HG03159 (cell line): ENCODE measurements around the gene FAN1.
"Not testable (repeated sequence)": the region's sequence is repeated elsewhere in the genome, so short reads cannot be mapped to it uniquely, and the experiment has no call there.

Source experiments
- ATAC-seq: cut with Tn5 transposase; IDR thresholded peaks from one replicate; pipeline ENCODE4 v1.9.1; 2021; ENCODE audit warnings: mild to moderate bottlenecking, moderate library complexity; ENCODE audit not compliant: unreplicated experiment

The FAN1 gene

DNA sequence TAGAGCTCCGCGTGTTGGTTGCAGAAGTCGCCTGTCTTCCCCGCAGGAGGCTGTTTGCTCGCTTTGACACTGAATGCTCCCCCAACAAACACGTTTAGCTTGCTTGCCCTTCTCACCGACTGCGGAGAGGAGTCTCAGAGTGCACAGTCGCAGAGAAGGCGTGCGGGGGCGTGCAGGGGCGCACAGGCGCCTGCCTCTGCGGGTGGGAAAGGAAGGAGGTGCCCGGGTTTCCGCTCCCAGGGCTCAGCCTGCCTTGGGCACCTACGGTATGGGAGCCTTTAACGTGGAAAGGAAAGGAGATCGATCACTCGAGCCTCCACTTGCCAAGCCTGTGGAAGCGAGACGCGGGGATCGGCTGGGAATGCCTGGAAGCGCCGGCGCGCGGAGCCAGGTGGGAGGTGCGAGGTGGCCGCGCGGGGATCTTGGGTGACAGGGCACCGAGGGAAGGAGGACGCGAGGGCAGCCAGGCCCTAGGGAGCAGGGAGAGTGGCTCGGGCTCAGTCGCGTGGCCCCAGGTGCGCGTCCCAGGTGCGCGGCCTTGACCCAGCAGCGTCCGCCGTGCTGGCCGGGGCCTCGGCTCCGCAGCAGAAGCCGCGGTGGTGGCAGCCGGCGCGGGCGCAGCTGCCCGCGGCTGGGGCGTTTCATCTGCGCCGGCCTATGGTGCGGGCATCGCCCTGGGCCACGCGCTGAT lies at the start of gene FAN1:
Gene FAN1 (plus strand): TSS at position 419 of the 691 bp plus-strand sequence. CDS start 749 bp downstream, outside the sequence.
- ATAC-seq = peak; percentile 80

DNA sequence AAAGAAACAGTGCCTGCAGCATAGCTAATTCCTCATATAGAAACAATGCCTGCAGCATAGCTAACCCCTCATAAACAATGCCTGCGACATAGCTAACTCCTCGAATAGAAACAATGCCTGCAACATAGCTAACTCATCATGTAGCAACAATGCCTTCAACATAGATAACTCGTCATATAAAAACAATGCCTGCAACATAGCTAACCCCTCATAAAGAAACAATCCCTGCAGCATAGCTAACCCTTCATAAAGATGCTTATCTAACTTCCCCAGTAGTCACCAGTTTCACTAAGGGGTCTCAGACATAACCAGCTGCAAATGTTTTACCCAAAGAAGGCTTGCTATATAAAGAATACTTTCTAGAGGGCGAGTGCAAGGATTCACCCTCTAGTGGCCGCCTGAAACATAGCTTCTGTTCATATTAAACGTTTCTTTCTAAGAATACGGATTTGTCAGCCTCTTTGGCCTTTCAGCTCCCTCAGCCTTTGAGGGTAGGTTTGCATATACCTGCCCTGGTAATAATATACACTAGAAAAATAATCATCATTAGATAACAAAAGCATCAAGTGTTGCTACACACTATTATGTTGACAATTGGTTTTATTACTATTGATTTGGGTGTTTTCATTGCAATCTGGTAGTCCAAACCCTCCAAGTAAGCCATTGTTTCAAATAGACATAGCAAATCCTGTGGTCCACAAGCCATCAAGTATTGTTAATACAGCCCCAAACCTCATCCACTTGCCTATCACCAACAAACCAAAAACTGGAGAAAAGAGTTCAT lies 44.4 kb upstream of the FAN1 start:
- ATAC-seq = no peak

DNA sequence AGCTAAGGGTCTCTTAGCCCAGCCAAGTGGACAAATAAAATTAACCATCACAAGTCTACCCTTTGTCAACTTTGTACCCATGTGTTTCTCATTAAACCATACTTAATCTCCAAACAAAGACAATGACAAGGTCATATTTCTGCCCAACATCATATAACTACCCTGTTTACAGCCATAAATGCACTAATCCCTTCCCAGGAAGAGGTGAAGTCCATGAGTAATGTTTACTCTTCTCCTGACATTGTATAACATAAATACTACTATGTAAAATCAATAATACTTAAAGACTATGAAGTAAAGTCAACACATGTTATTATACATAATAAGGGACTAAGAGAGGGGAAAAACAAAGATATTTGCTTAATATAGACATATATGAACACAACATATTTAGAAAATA lies 38.5 kb upstream of the FAN1 start:
- ATAC-seq = no peak

DNA sequence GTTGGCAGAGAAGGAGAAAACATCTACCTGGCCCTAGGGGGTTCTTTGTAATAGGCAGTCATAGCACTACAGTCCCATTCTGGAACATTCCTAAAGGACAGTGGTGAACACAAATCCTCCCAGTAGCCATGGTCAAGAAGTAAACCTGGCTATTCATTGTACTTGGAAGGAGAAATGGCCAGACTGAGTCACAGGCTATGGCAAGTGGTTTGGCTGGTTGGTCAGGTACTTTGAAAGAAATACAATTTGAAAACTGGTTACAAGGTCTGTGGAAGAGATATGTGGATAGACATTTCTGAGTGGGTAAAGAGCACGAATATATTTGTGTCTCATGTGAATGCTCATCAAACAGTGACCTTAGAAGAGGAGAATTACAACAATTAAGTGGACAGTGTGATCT lies 33.0 kb upstream of the FAN1 start:
- no peak for ATAC-seq

GRCh38 chr15:30872341-30872748 lies 31.4 kb upstream of the FAN1 start:
- ATAC-seq = no peak

DNA sequence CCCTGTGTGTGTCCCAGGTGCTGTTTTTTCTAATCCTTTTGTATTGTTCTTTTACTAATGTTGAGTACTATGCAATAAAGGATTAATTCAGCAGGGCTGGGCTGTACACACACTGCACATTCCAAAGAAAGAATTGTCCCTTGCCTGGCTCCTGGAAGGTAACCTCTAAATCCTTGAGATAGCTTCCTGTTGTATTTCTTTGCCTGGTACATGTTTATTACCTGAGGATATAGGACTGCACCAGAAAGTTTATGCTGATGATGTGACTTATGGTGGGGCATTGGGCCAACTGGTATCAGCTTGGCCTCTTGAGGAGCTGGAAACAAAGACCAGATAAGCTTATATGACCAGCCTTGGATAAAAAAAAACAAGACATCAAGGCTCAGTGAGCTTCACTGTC lies 26.6 kb upstream of the FAN1 start:
- no peak for ATAC-seq

- ATAC-seq = no peak
Observed at GRCh38 chr15:30878515-30878914, 25.2 kb upstream of the FAN1 start.

DNA sequence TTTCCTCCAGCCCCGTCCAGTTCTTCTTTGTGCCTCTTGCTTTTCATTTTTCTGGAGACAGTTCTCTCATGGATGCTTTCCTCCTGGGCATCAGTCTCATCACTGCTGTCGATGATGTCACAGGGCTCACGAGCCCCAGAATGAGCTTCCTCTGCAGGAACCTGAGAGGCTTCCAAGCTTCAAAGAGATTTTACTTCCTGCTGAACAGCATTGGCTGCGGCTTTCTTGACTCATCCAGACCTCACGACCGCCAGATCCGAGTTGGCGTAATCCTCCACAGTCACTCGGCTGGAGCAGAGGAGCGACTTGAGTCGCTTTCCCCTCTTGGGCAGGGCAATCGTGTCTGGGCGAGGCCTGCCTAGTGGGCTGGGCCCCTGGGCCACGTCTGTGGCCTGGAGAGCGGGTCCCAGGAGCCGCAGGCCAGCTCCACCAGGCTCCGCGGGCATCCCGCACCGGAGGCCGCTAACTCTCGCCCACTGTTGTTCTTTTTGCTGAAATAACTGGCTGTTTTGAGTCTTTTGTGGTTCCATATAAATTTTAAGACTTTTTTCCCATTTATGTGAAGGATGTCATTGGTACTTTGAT lies 20.8 kb upstream of the FAN1 start:
- no peak for ATAC-seq

- ATAC-seq = not testable (repeated sequence)
Observed at GRCh38 chr15:30883666-30884065, 20.0 kb upstream of the FAN1 start.

DNA sequence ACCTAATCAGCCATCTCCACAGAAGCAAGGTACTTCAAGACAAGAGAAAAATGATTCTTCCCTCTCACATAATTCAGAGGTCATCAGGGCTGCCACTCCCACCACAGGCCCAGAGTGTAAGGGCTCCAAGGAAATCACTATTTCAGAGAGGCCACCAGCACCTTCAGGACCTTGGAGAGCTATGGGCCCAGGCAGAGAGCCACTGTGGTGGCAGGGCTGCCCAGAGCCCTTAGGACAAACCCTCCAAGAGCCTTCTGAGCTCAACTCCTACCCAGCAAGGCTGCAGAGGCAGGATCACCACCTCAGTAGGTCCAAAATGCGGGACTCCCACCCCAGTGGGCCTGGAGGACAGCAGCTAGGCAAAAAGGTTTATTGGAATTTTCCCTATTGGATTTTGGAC lies 17.9 kb upstream of the FAN1 start:
- no peak for ATAC-seq

DNA sequence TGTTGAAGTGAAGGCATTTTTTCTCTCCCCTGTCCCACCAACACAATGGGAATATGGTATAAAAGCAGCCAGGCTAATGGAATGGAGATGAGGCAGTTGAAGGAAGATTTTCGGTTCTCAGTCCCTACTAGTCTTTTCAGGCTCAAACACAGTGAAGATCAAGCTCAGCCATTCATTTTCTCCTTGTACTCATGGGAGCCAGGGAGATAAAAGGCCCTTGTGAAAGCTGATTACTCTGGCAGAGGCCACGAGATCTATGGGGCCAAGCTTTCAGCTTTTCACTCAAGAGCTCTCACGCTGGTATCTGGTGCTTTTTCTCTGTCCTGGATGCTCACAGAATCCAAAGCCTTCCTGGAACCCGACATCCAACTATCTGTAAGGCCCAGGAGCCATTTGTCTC lies 14.5 kb upstream of the FAN1 start:
- no peak for ATAC-seq

- no peak for ATAC-seq
Observed at GRCh38 chr15:30895461-30896210, 8.1 kb upstream of the FAN1 start.

- ATAC-seq = no peak
Observed at GRCh38 chr15:30896211-30896606, 7.5 kb upstream of the FAN1 start.

DNA sequence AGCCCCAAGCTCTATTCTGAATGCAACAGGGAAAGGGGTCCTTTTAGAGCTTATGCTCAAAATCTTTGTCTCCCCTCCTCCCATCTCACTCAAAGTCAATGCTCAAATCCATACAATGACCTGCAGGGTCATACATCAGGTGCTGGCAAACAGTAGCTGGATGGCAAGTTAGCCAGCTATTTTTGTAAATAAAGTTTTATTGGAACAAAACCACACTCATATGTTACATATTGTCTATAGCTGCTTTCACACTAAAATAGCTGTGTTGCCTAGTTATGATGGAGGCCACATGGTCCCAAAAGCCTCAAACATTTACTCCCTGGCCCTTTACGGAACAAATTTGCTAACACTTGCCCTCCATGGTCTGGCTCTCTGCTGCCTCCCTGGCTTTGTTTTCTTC lies 1.8 kb upstream of the FAN1 start:
- ATAC-seq = no peak

- no peak for ATAC-seq
Observed at GRCh38 chr15:30904812-30905211, 1.1 kb downstream of the FAN1 start.

- no peak for ATAC-seq
Observed at GRCh38 chr15:30905821-30906220, 2.1 kb downstream of the FAN1 start.

GRCh38 chr15:30906366-30906765 lies 2.7 kb downstream of the FAN1 start:
- ATAC-seq = no peak

GRCh38 chr15:30913761-30914160 lies 10.0 kb downstream of the FAN1 start:
- ATAC-seq = no peak

GRCh38 chr15:30917013-30917412 lies 13.3 kb downstream of the FAN1 start:
- no peak for ATAC-seq

DNA sequence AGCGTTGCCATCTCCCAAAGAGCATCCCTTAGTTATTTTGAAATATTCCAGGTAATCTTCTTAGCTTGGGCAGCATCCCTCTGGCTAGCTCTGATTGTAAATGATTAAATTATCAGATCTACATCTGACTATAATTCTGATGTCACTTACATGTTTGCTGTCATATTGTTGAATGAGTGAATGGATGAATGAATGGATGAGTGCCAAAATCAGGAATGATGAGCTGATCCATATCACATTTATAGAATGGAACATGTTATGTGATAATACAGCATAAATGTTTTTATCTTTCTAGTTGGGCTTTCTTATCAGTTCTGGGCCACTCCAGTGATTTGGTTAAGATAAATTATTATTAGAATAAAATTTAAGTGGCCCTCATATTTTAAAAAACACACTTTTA lies 14.0 kb downstream of the FAN1 start:
- no peak for ATAC-seq

GRCh38 chr15:30918366-30918765 lies 14.7 kb downstream of the FAN1 start:
- no peak for ATAC-seq
